ENCODE results near the gene WDR76.

- TF ChIP-seq CTCF (IDR thresholded peaks at IDR 0.05; ENCODE audit: poor library complexity, severe bottlenecking) (no peak), REST (IDR thresholded peaks at IDR 0.05; ENCODE audit: borderline replicate concordance) (no peak), RAD21 (conservative IDR thresholded peaks at IDR 0.05) (no peak), EZH2 (IDR thresholded peaks at IDR 0.05; ENCODE audit: borderline replicate concordance, insufficient read depth, low read length, poor library complexity, severe bottlenecking) (no peak), POLR2AphosphoS5 (IDR thresholded peaks at IDR 0.05) (no peak), SMC3 (conservative IDR thresholded peaks at IDR 0.05; ENCODE audit: poor library complexity) (no peak), TAF1 (IDR thresholded peaks at IDR 0.05; ENCODE audit: low read depth) (no peak), EP300 (conservative IDR thresholded peaks at IDR 0.05; ENCODE audit: poor library complexity, severe bottlenecking) (no peak)
Observed at GRCh38 chr15:43881944-43882343, 55.1 kb downstream of the WDR76 start.

Measured in neural cell (in vitro differentiated cells).